Spleen (tissue), 7 donors: ENCODE results near the gene KDM4B.

ENCODE experiments used
- POLR2A ChIP-seq, 3 donors: fragments of 450-650 bp; IDR thresholded peaks; one replicate each; pipeline ENCODE4 v1.5.1; 2017; ENCODE audit warnings: antibody characterized with exemption in 3 of 3, mild to moderate bottlenecking in 1 of 3
- POLR2AphosphoS5 ChIP-seq, 3 donors: sonication (generic); formaldehyde crosslinking; IDR thresholded peaks; one replicate each; pipeline ENCODE4 v1.5.1; 2017; ENCODE audit warnings: antibody characterized with exemption in 3 of 3
- TF ChIP-seq, protein P1 (sequence below), 11 experiments: fragments of 200-600 bp in 7 of 11; fragments of 450-650 bp in 4 of 11; sonication (generic) in 4 of 11; IDR thresholded peaks in 8 of 11; conservative IDR thresholded peaks in 3 of 11; 1 replicate in 7 of 11; 2 replicates in 4 of 11; pipeline versions ENCODE4 v1.4.0 to v1.8.0; 2016 to 2021; ENCODE audit warnings: antibody characterized with exemption in 11 of 11, inconsistent platforms in 4 of 11, mild to moderate bottlenecking in 1 of 11
- donor health status: DM: no; HTN: no; CAD: no; lungs with moderate emphysema.
- donor health status: DM: no; HTN: no; CAD: no.
- donor health status: DM: no; HTN: no; CAD: no.

DNA sequence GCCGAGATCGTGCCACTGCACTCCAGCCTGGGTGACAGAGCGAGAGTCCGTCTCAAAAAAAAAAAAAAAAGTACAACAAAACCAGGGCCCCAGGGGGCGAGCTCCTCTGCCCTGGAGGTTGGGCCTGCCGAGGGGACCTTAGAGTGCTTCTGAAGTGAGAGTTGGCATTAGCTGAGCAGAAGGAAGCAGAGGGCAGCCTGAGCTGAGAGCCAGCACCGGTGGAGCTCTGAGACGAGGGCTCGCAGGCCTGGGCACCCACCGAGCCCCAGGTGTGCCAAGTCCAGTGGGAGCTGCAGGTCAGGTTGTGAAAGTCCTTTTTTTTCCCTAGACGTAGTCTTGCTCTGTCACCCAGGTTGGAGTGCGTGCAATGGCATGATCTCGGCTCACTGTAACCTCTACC, 46.0 kb downstream of the KDM4B start:
- TF ChIP-seq, protein P1, sequence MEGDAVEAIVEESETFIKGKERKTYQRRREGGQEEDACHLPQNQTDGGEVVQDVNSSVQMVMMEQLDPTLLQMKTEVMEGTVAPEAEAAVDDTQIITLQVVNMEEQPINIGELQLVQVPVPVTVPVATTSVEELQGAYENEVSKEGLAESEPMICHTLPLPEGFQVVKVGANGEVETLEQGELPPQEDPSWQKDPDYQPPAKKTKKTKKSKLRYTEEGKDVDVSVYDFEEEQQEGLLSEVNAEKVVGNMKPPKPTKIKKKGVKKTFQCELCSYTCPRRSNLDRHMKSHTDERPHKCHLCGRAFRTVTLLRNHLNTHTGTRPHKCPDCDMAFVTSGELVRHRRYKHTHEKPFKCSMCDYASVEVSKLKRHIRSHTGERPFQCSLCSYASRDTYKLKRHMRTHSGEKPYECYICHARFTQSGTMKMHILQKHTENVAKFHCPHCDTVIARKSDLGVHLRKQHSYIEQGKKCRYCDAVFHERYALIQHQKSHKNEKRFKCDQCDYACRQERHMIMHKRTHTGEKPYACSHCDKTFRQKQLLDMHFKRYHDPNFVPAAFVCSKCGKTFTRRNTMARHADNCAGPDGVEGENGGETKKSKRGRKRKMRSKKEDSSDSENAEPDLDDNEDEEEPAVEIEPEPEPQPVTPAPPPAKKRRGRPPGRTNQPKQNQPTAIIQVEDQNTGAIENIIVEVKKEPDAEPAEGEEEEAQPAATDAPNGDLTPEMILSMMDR (IDR thresholded peaks at IDR 0.05 in 8 of 11, conservative IDR thresholded peaks at IDR 0.05 in 3 of 11) = no peak
- peak in 1 of 3 donors; percentile 15 for TF ChIP-seq POLR2AphosphoS5 (IDR thresholded peaks at IDR 0.05)
- TF ChIP-seq POLR2A (IDR thresholded peaks at IDR 0.05) = no peak
